ENCODE results near the gene EHBP1.
A peak's percentile ranks its signal among the peaks of the same experiment; 100 is the strongest.

EHBP1 gene

DNA sequence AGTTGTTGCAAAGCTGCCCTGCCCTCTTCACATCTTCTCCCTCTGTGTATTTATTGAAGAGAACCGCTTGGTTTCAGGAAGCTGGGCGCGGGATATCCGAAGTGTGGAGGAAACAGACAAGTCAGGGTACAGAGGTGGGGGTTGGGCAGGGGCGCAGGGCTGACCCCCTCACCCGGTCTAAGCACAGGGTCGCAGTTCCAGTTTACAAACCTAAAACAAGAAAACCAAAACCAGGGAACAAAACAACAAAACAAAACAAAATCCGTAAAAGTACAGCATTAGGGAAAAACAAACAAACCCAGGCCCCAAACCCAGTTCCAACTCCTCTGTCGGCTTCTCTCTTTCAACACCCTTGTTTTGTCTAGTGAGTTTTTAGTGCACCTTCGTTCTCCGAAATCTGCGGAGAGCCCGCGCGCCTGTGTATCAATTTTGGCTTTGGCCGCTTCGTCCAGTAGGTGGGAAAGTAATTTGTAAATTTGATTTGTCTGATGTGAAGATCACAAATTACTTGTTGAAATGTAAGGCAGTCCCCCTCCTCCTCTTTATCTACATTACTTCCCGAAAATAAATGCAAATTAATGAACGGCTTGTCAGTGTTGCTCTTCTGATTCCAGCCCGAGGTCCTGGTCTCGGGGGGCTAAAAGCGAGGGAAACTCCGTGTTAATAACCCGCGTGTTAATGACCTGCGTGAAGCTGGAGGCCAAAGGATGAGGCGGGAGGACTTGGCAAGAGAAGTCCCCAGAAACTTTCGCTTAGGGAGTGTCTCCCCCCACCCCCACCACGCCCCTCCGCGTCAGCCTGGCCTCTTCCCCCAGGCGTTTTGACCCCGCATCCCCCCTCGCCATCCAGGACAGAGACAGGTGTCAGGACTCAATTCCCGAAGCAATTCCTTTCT lies 352.0 kb downstream of the EHBP1 start:
- Histone ChIP-seq H3K4me2 (ENCODE audit: low read length) (peak overlapping the region; percentile 2; the same call in 1 of the 2 replicates), H3K4me3 (ENCODE audit: low read length) (no peak overlapping the region), H3K4me1 (ENCODE audit: control insufficient read depth, low read length) (peaks cover 17% of the 10 kb centered on the region), H3K9me2 (replicated peaks; ENCODE audit: control insufficient read depth, low read length) (no peaks in the 10 kb centered on the region), H3K27me3 (ENCODE audit: control insufficient read depth, low read length) (peaks cover 42% of the 10 kb centered on the region), H3F3A (ENCODE audit: control insufficient read depth, insufficient read depth) (no peaks in the 10 kb centered on the region), H3K9me3 (ENCODE audit: control insufficient read depth, insufficient read depth, low read length) (no peaks in the 10 kb centered on the region), H4K20me1 (ENCODE audit: control insufficient read depth, insufficient read depth, low read depth, low read length) (no peaks in the 10 kb centered on the region), H3K27ac (ENCODE audit: low read depth, low read length) (no peak overlapping the region), H3K36me3 (ENCODE audit: control insufficient read depth, low read length) (no peaks in the 10 kb centered on the region), H3K79me2 (ENCODE audit: control insufficient read depth, low read length) (no peaks in the 10 kb centered on the region)
- no peak for TF ChIP-seq CTCF (IDR thresholded peaks at IDR 0.05; ENCODE audit: low read depth, low read length, poor library complexity, severe bottlenecking)

DNA sequence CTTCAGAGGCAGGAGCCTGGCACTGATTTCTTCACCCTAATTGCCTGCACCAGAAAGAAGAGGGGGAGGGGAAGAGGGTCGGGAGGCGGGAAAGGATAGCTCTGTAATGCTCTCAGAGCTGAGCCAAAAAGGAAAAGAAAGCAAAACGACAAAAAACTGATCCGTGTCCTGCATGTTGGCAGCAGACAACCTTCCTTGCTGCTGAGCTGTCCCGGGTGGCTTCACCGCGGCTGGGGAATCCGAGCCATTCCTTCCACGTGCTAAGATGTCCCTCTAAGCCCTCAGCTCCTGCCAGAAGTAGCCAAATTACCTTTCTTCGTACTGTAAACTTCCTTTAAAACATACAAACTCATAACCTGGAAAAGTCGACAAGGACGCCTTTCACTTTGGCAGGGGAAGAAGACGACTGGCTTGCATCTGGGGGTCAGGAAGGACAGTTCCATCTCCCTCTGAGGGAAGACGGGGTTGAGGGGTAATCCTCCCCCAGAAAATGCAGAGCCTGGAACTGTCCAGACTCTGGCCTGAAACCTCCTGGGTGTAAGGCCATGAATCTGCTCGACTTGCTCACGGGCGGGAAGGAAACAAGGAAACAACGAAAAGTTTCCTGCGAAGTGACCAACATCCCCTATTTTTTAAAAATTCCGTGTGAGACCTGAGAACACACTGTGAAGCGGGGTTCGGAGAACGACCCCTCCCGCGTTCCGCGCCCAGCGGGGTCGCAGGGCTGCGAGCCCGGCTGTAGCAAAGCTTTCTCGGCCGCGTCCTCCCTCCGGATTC lies 352.8 kb downstream of the EHBP1 start:
- Histone ChIP-seq H3F3A (ENCODE audit: control insufficient read depth, insufficient read depth) (no peaks in the 10 kb centered on the region), H3K9me2 (replicated peaks; ENCODE audit: control insufficient read depth, low read length) (no peaks in the 10 kb centered on the region), H3K9me3 (ENCODE audit: control insufficient read depth, insufficient read depth, low read length) (no peaks in the 10 kb centered on the region), H4K20me1 (ENCODE audit: control insufficient read depth, insufficient read depth, low read depth, low read length) (no peaks in the 10 kb centered on the region), H3K27ac (ENCODE audit: low read depth, low read length) (no peak overlapping the region), H3K79me2 (ENCODE audit: control insufficient read depth, low read length) (no peaks in the 10 kb centered on the region), H3K4me1 (ENCODE audit: control insufficient read depth, low read length) (peaks cover 17% of the 10 kb centered on the region), H3K36me3 (ENCODE audit: control insufficient read depth, low read length) (no peaks in the 10 kb centered on the region), H3K4me2 (ENCODE audit: low read length) (0 out of 2 replicates have a peak overlapping the region, but pooled peaks have one; percentile 2), H3K4me3 (ENCODE audit: low read length) (no peak overlapping the region), H3K27me3 (ENCODE audit: control insufficient read depth, low read length) (peaks cover 42% of the 10 kb centered on the region)
- no peak for TF ChIP-seq CTCF (IDR thresholded peaks at IDR 0.05; ENCODE audit: low read depth, low read length, poor library complexity, severe bottlenecking)

- peaks cover 37% of the 10 kb centered on the region for H3K27me3 ChIP-seq (ENCODE audit: control insufficient read depth, low read length)
- no peak overlapping the region for H3K4me2 ChIP-seq (ENCODE audit: low read length)
- H3K4me1 ChIP-seq (ENCODE audit: control insufficient read depth, low read length) = peaks cover 13% of the 10 kb centered on the region
- H4K20me1 ChIP-seq (ENCODE audit: control insufficient read depth, insufficient read depth, low read depth, low read length) = no peaks in the 10 kb centered on the region
- H3F3A ChIP-seq (ENCODE audit: control insufficient read depth, insufficient read depth) = no peaks in the 10 kb centered on the region
- no peaks in the 10 kb centered on the region for H3K9me2 ChIP-seq (replicated peaks; ENCODE audit: control insufficient read depth, low read length)
- no peak overlapping the region for H3K4me3 ChIP-seq (ENCODE audit: low read length)
- no peaks in the 10 kb centered on the region for H3K79me2 ChIP-seq (ENCODE audit: control insufficient read depth, low read length)
- TF ChIP-seq EZH2phosphoT487 (IDR thresholded peaks at IDR 0.05; ENCODE audit: borderline replicate concordance, low read length) = no peak
- no peak for TF ChIP-seq CTCF (IDR thresholded peaks at IDR 0.05; ENCODE audit: low read depth, low read length, poor library complexity, severe bottlenecking)
- H3K27ac ChIP-seq (ENCODE audit: low read depth, low read length) = no peak overlapping the region
- no peaks in the 10 kb centered on the region for H3K36me3 ChIP-seq (ENCODE audit: control insufficient read depth, low read length)
- H3K9me3 ChIP-seq (ENCODE audit: control insufficient read depth, insufficient read depth, low read length) = no peaks in the 10 kb centered on the region
Measured at GRCh38 chr2:63058921-63059792, 353.6 kb downstream of the EHBP1 start.
